IMR-90 (cell line): ENCODE measurements around the gene ARGLU1. TPM values are rescaled to one million over a fixed set of nuclear protein-coding genes. Genes with fewer than 3 reads are reported as not detected.

Experiments
- ATAC-seq: fragments of 200-7000 bp; cut with Tn5 transposase; 2 replicates; pipeline ENCODE4 v1.9.1; 2020; ENCODE audit warnings: low read depth, mild to moderate bottlenecking, moderate library complexity
- BruUV-seq: library from RNA; stranded (reverse); fragments of 400-500 nt; replicated peaks from 2 replicates; lab custom pipeline; 2021; lab: Mats Ljungman, UMichigan
- CTCF ChIA-PET: fragments of 300-600 bp; formaldehyde crosslinking; extraction: SDS; loops from one replicate; lab custom pipeline; 2021; ENCODE audit warnings: antibody characterized with exemption; lab: Yijun Ruan, JAX
- POLR2A ChIA-PET: fragments of 300-600 bp; sonication (Branson Sonifier 250); formaldehyde crosslinking; loops from one replicate; lab custom pipeline; 2022; ENCODE audit warnings: antibody characterized with exemption; ENCODE audit not compliant: unreplicated experiment; lab: Charles Lee
- DNase-seq: peaks from one replicate; pipeline ENCODE4 v3.0.0; 2013
- H2AFZ ChIP-seq: replicated peaks from 2 replicates; pipeline ENCODE3; 2013; ENCODE audit warnings: low read length, mild to moderate bottlenecking; ENCODE audit not compliant: poor library complexity
- H2AK5ac ChIP-seq: 2 replicates; pipeline ENCODE4 v1.6.1; 2013; ENCODE audit warnings: low read depth, low read length, inconsistent platforms
- H2AK9ac ChIP-seq: replicated peaks from 2 replicates; pipeline ENCODE3; 2013; ENCODE audit warnings: mild to moderate bottlenecking, low read depth, low read length, moderate library complexity; ENCODE audit not compliant: poor library complexity
- H2BK120ac ChIP-seq: 2 replicates; pipeline ENCODE4 v1.6.1; 2013; ENCODE audit warnings: low read depth, low read length, inconsistent platforms
- H2BK15ac ChIP-seq: 3 replicates; pipeline ENCODE4 v1.6.1; 2013; ENCODE audit warnings: low read depth, low read length, inconsistent platforms
- H2BK20ac ChIP-seq: 2 replicates; pipeline ENCODE4 v1.6.1; 2013; ENCODE audit warnings: low read depth, mild to moderate bottlenecking, inconsistent platforms, low read length, moderate library complexity
- H2BK5ac ChIP-seq: 2 replicates; pipeline ENCODE4 v1.6.1; 2013; ENCODE audit warnings: mild to moderate bottlenecking, low read depth, low read length, inconsistent platforms; ENCODE audit not compliant: poor library complexity, severe bottlenecking
- H3K14ac ChIP-seq: replicated peaks from 2 replicates; pipeline ENCODE4 v1.6.1; 2013; ENCODE audit warnings: low read depth, low read length, inconsistent platforms
- H3K18ac ChIP-seq: 2 replicates; pipeline ENCODE4 v1.6.1; 2013; ENCODE audit warnings: low read depth, low read length, control low read depth
- H3K23ac ChIP-seq: 2 replicates; pipeline ENCODE4 v1.6.1; 2013; ENCODE audit warnings: low read depth, low read length, inconsistent platforms
- H3K27ac ChIP-seq: 2 replicates; pipeline ENCODE4 v1.5.1; 2013; ENCODE audit warnings: mild to moderate bottlenecking, control low read depth, low read length; ENCODE audit not compliant: insufficient read depth
- H3K27me3 ChIP-seq: 2 replicates; pipeline ENCODE4 v1.6.1; 2013; ENCODE audit warnings: low read length; ENCODE audit not compliant: control insufficient read depth, insufficient read depth
- H3K36me3 ChIP-seq: 2 replicates; pipeline ENCODE4 v1.6.1; 2013; ENCODE audit warnings: low read length, mixed read lengths; ENCODE audit not compliant: control insufficient read depth, insufficient read depth
- H3K4ac ChIP-seq: 2 replicates; pipeline ENCODE4 v1.6.1; 2013; ENCODE audit warnings: low read depth, low read length, inconsistent platforms
- H3K4me1 ChIP-seq: 2 replicates; pipeline ENCODE4 v1.6.1; 2013; ENCODE audit warnings: low read length, mixed read lengths; ENCODE audit not compliant: control insufficient read depth, insufficient read depth
- H3K4me2 ChIP-seq: 2 replicates; pipeline ENCODE4 v1.6.1; 2013; ENCODE audit warnings: low read depth, mild to moderate bottlenecking, control low read depth, low read length, moderate library complexity
- H3K4me3 ChIP-seq: 2 replicates; pipeline ENCODE4 v1.5.1; 2013; ENCODE audit warnings: low read depth, mild to moderate bottlenecking, control low read depth, low read length, moderate library complexity; ENCODE audit not compliant: insufficient read depth
- H3K56ac ChIP-seq: 2 replicates; pipeline ENCODE4 v1.6.1; 2013; ENCODE audit warnings: low read length, inconsistent platforms; ENCODE audit not compliant: insufficient read depth; ENCODE audit errors: extremely low read depth
- H3K79me1 ChIP-seq, 2 experiments: 2 replicates each; pipeline ENCODE4 v1.6.1; 2013; ENCODE audit warnings: low read length in 2 of 2, inconsistent platforms in 1 of 2, low read depth in 1 of 2
- H3K9ac ChIP-seq: 2 replicates; pipeline ENCODE4 v1.6.1; 2013; ENCODE audit warnings: low read depth, low read length, control low read depth
- H3K9me1 ChIP-seq: 2 replicates; pipeline ENCODE4 v1.6.1; 2013; ENCODE audit warnings: low read length, inconsistent platforms; ENCODE audit not compliant: insufficient read depth
- H3K9me3 ChIP-seq: 2 replicates; pipeline ENCODE4 v1.6.1; 2013; ENCODE audit warnings: low read length; ENCODE audit not compliant: control insufficient read depth, insufficient read depth
- H4K20me1 ChIP-seq: 2 replicates; pipeline ENCODE4 v1.6.1; 2013; ENCODE audit warnings: low read length, inconsistent platforms; ENCODE audit not compliant: insufficient read depth
- H4K5ac ChIP-seq: 2 replicates; pipeline ENCODE4 v1.6.1; 2013; ENCODE audit warnings: mild to moderate bottlenecking, low read depth, low read length, control low read depth
- H4K8ac ChIP-seq, 2 experiments: 2 replicates each; pipeline ENCODE4 v1.6.1; 2013; ENCODE audit warnings: low read depth in 2 of 2, low read length in 2 of 2, control low read depth in 1 of 2, inconsistent platforms in 1 of 2
- H4K91ac ChIP-seq: 2 replicates; pipeline ENCODE4 v1.6.1; 2013; ENCODE audit warnings: low read depth, low read length, inconsistent platforms; ENCODE audit not compliant: insufficient read depth
- BHLHE40 ChIP-seq: fragments of 150-350 bp; IDR thresholded peaks from 2 replicates; pipeline ENCODE4 v1.6.1; 2016; ENCODE audit warnings: mild to moderate bottlenecking, low read depth, low read length
- CEBPB ChIP-seq: IDR thresholded peaks from 2 replicates; pipeline ENCODE4 v1.6.1; 2012; ENCODE audit warnings: low read depth, low read length, improper control_type of control experiment
- CHD1 ChIP-seq: IDR thresholded peaks from 2 replicates; pipeline ENCODE4 v1.6.1; 2012; ENCODE audit warnings: low read depth, low read length, improper control_type of control experiment
- CTCF ChIP-seq: conservative IDR thresholded peaks from 2 replicates; pipeline ENCODE4 v1.5.1; 2012; ENCODE audit warnings: mild to moderate bottlenecking, low read depth, low read length, improper control_type of control experiment
- ELK1 ChIP-seq: fragments of 150-350 bp; IDR thresholded peaks from 2 replicates; pipeline ENCODE4 v1.6.1; 2016; ENCODE audit warnings: low read depth, mild to moderate bottlenecking, low read length, moderate library complexity, borderline replicate concordance
- FOS ChIP-seq: fragments of 150-350 bp; IDR thresholded peaks from 2 replicates; pipeline ENCODE4 v1.6.1; 2016; ENCODE audit warnings: low read depth, low read length
- MAFK ChIP-seq: IDR thresholded peaks from 2 replicates; pipeline ENCODE4 v1.6.1; 2012; ENCODE audit warnings: low read depth, low read length, improper control_type of control experiment
- MAZ ChIP-seq: IDR thresholded peaks from 2 replicates; pipeline ENCODE4 v1.6.1; 2012; ENCODE audit warnings: low read depth, mild to moderate bottlenecking, low read length, improper control_type of control experiment, moderate library complexity, borderline replicate concordance
- MXI1 ChIP-seq: IDR thresholded peaks from 2 replicates; pipeline ENCODE4 v1.6.1; 2012; ENCODE audit warnings: low read depth, mild to moderate bottlenecking, low read length, moderate library complexity, borderline replicate concordance
- POLR2A ChIP-seq: IDR thresholded peaks from 2 replicates; pipeline ENCODE4 v1.6.1; 2012; ENCODE audit warnings: mild to moderate bottlenecking, low read depth, low read length
- RAD21 ChIP-seq: IDR thresholded peaks from 2 replicates; pipeline ENCODE4 v1.6.1; 2012; ENCODE audit warnings: low read length, improper control_type of control experiment
- RCOR1 ChIP-seq: IDR thresholded peaks from 2 replicates; pipeline ENCODE4 v1.6.1; 2012; ENCODE audit warnings: mild to moderate bottlenecking, low read length, improper control_type of control experiment; ENCODE audit not compliant: insufficient replicate concordance
- RFX5 ChIP-seq: IDR thresholded peaks from 2 replicates; pipeline ENCODE4 v1.8.0; 2012; ENCODE audit warnings: low read depth, mild to moderate bottlenecking, low read length, moderate library complexity
- SMC3 ChIP-seq: fragments of 150-350 bp; IDR thresholded peaks from 2 replicates; pipeline ENCODE4 v1.6.1; 2016; ENCODE audit warnings: low read depth, mild to moderate bottlenecking, antibody characterized with exemption, low read length, moderate library complexity
- USF2 ChIP-seq: fragments of 150-350 bp; IDR thresholded peaks from 2 replicates; pipeline ENCODE4 v1.6.1; 2017; ENCODE audit warnings: mild to moderate bottlenecking, antibody characterized with exemption, low read length, low read depth
- WGBS, 2 experiments: methylation state at CpG; one replicate each; pipeline versions ENCODE4 v1.1.5 to v1.1.7; 2013; ENCODE audit warnings: missing lambda C conversion rate in 2 of 2; ENCODE audit not compliant: insufficient read length in 1 of 2; ENCODE audit errors: extremely low coverage in 2 of 2; 5-methylcytosine and 5-hydroxymethylcytosine counted together
- dilution Hi-C: fragments of 300-500 bp; cut with HindIII; formaldehyde crosslinking; loops from one replicate; pipeline ENCODE4 v1.14.3; 2018; ENCODE audit warnings: low sequenced_read_pairs; ENCODE audit not compliant: unreplicated experiment
- in situ Hi-C: fragments of 300-500 bp; cut with MboI; formaldehyde crosslinking; loops from 3 replicates; pipeline ENCODE4 v1.14.3; 2019; ENCODE audit warnings: low sequenced_read_pairs, inconsistent platforms, mixed read lengths
- intact Hi-C: fragments of 100-400 bp; cut with micrococcal nuclease; formaldehyde crosslinking; loops from 2 replicates; pipeline ENCODE4 v1.10.0; 2022
- polyA plus RNA-seq, 3 experiments: library from polyadenylated mRNA; depleted of rRNA; stranded (reverse); fragments of >200 nt; gene quantifications; 2 replicates each; pipeline ENCODE4 v1.2.3, GENCODE V29; 2012; ENCODE audit warnings: low replicate concordance in 1 of 3
- total RNA-seq: library from RNA; depleted of rRNA; stranded (reverse); fragments of >200 nt; gene quantifications from 2 replicates; pipeline ENCODE4 v1.2.3, GENCODE V29; 2012

The ARGLU1 gene
- total and polyA plus RNA-seq, 2 of the 4 experiments (the other 2 are of a cell fraction) = 11.1 to 51.4 TPM

GRCh38 chr13:106493533-106494220 is 74.3 kb downstream of the ARGLU1 start:
- Histone ChIP-seq H4K91ac (no peak overlapping the region), H3K79me1 (peaks cover 3 to 8% of the 10 kb centered on the region in 2 experiments; a peak in 3 of 4 replicates), H3K4me3 (no peak overlapping the region), H4K5ac (no peak overlapping the region), H3K4me1 (no peaks in the 10 kb centered on the region), H2BK120ac (no peak overlapping the region), H3K4ac (no peak overlapping the region), H3K9ac (no peak overlapping the region), H4K20me1 (no peaks in the 10 kb centered on the region), H2AK9ac (no peak overlapping the region), H3K23ac (no peak overlapping the region), H3K56ac (no peak overlapping the region), H3K27me3 (no peaks in the 10 kb centered on the region), H3K36me3 (peaks cover 14% of the 10 kb centered on the region), H2BK5ac (no peak overlapping the region), H4K8ac (no peak overlapping the region), H3K18ac (no peak overlapping the region), H3K27ac (no peak overlapping the region), H2BK15ac (no peak overlapping the region), H2BK20ac (no peak overlapping the region), H2AK5ac (no peak overlapping the region), H2AFZ (no peak overlapping the region), H3K9me1 (no peaks in the 10 kb centered on the region), H3K4me2 (no peak overlapping the region), H3K14ac (no peak overlapping the region), H3K9me3 (no peaks in the 10 kb centered on the region)
- ATAC-seq (no peak), DNase-seq (no peak)
- no TSS peak for BruUV-seq
- ChIA-PET POLR2A (no interaction called here), CTCF (no interaction called here)
- in situ Hi-C loops (no loop called here), intact Hi-C loops (no loop called here), dilution Hi-C loops (no loop called here)
- TF ChIP-seq POLR2A = no peak
- no peak for TF ChIP-seq CEBPB
- TF ChIP-seq CTCF = no peak
- TF ChIP-seq MXI1 = no peak
- TF ChIP-seq BHLHE40 = no peak
- no peak for TF ChIP-seq ELK1
- no peak for TF ChIP-seq USF2
- no peak for TF ChIP-seq SMC3
- no peak for TF ChIP-seq RAD21
- no peak for TF ChIP-seq CHD1
- no peak for TF ChIP-seq RCOR1
- TF ChIP-seq MAZ = no peak
- no peak for TF ChIP-seq RFX5
- no peak for TF ChIP-seq FOS
- no peak for TF ChIP-seq MAFK
- WGBS, 2 experiments = 90% methylated on average over 4 of the region's 17 CpGs; no CpG with 5 or more reads in 1 of the 2 experiments
